ENCODE data around the gene ARL6IP5. TPM values are rescaled to one million over a fixed set of nuclear protein-coding genes. Genes with fewer than 3 reads are reported as not detected.

The ARL6IP5 gene
- total RNA-seq, 1 experiment from 2014 or later, result 23.9 TPM

GRCh38 chr3:69142090-69142489, 57.4 kb downstream of the ARL6IP5 start:
- ChIA-PET POLR2A (ENCODE audit: low non-redundant PET) (no interaction called here), CTCF (no interaction called here)
- H3K27ac ChIP-seq (ENCODE audit: low read depth, low read length, poor library complexity, severe bottlenecking), result no peak overlapping the region
- no peak for TF ChIP-seq EZH2 (IDR thresholded peaks at IDR 0.05; ENCODE audit: borderline replicate concordance, low read depth, low read length, poor library complexity, severe bottlenecking)
- no peak for TF ChIP-seq CTCF (conservative IDR thresholded peaks at IDR 0.05; ENCODE audit: low read depth, low read length)
- no peaks in the 10 kb centered on the region for H3K4me1 ChIP-seq (ENCODE audit: insufficient read depth, low read length, poor library complexity, severe bottlenecking)
- no peaks in the 10 kb centered on the region for H3K27me3 ChIP-seq (replicated peaks; ENCODE audit: insufficient read depth, low read depth, low read length, poor library complexity)
- H3K36me3 ChIP-seq (ENCODE audit: insufficient read depth, low read length, poor library complexity, severe bottlenecking), result no peaks in the 10 kb centered on the region
- H3K9me3 ChIP-seq (ENCODE audit: low read depth, low read length, poor library complexity, severe bottlenecking), result no peaks in the 10 kb centered on the region
- BruUV-seq (replicated peaks), result no TSS peak
- intact Hi-C loops (cut with micrococcal nuclease; ENCODE audit: unreplicated experiment), result no loop called here
- H3K4me3 ChIP-seq (ENCODE audit: low read depth, low read length, poor library complexity, severe bottlenecking), result no peak overlapping the region
- DNase-seq (ENCODE audit: low spot score), result no peak

GRCh38 chr3:69142797-69143454, 58.2 kb downstream of the ARL6IP5 start:
- Histone ChIP-seq H3K9me3 (ENCODE audit: low read depth, low read length, poor library complexity, severe bottlenecking) (no peaks in the 10 kb centered on the region), H3K4me3 (ENCODE audit: low read depth, low read length, poor library complexity, severe bottlenecking) (no peak overlapping the region), H3K4me1 (ENCODE audit: insufficient read depth, low read length, poor library complexity, severe bottlenecking) (no peaks in the 10 kb centered on the region), H3K27me3 (replicated peaks; ENCODE audit: insufficient read depth, low read depth, low read length, poor library complexity) (no peaks in the 10 kb centered on the region), H3K36me3 (ENCODE audit: insufficient read depth, low read length, poor library complexity, severe bottlenecking) (no peaks in the 10 kb centered on the region), H3K27ac (ENCODE audit: low read depth, low read length, poor library complexity, severe bottlenecking) (no peak overlapping the region)
- intact Hi-C loops (cut with micrococcal nuclease; ENCODE audit: unreplicated experiment), result no loop called here
- POLR2A ChIA-PET (ENCODE audit: low non-redundant PET), result no interaction called here
- no TSS peak for BruUV-seq (replicated peaks)
- DNase-seq (ENCODE audit: low spot score), result no peak
- CTCF ChIA-PET, result no interaction called here
- TF ChIP-seq CTCF (conservative IDR thresholded peaks at IDR 0.05; ENCODE audit: low read depth, low read length), result no peak
- TF ChIP-seq EZH2 (IDR thresholded peaks at IDR 0.05; ENCODE audit: borderline replicate concordance, low read depth, low read length, poor library complexity, severe bottlenecking), result no peak

GRCh38 chr3:69143612-69144011, 58.9 kb downstream of the ARL6IP5 start:
- no peaks in the 10 kb centered on the region for H3K27me3 ChIP-seq (replicated peaks; ENCODE audit: insufficient read depth, low read depth, low read length, poor library complexity)
- H3K36me3 ChIP-seq (ENCODE audit: insufficient read depth, low read length, poor library complexity, severe bottlenecking), result no peaks in the 10 kb centered on the region
- TF ChIP-seq EZH2 (IDR thresholded peaks at IDR 0.05; ENCODE audit: borderline replicate concordance, low read depth, low read length, poor library complexity, severe bottlenecking), result no peak
- TF ChIP-seq CTCF (conservative IDR thresholded peaks at IDR 0.05; ENCODE audit: low read depth, low read length), result no peak
- no peak overlapping the region for H3K4me3 ChIP-seq (ENCODE audit: low read depth, low read length, poor library complexity, severe bottlenecking)
- H3K27ac ChIP-seq (ENCODE audit: low read depth, low read length, poor library complexity, severe bottlenecking), result no peak overlapping the region
- POLR2A ChIA-PET (ENCODE audit: low non-redundant PET), result no interaction called here
- H3K9me3 ChIP-seq (ENCODE audit: low read depth, low read length, poor library complexity, severe bottlenecking), result no peaks in the 10 kb centered on the region
- CTCF ChIA-PET, result no interaction called here
- intact Hi-C loops (cut with micrococcal nuclease; ENCODE audit: unreplicated experiment), result no loop called here
- DNase-seq (ENCODE audit: low spot score), result peak; percentile 11
- H3K4me1 ChIP-seq (ENCODE audit: insufficient read depth, low read length, poor library complexity, severe bottlenecking), result no peaks in the 10 kb centered on the region
- BruUV-seq (replicated peaks), result no TSS peak

Data from A673 (cell line).